ENCODE measurements around the gene PGA4. TPM values are rescaled to one million over a fixed set of nuclear protein-coding genes. Genes with fewer than 3 reads are reported as not detected.
"Not testable (repeated sequence)": the region's sequence is repeated elsewhere in the genome, so short reads cannot be mapped to it uniquely, and the experiment has no call there.

Gene PGA4
- total RNA-seq, 1 experiment from 2014 or later = not detected

GRCh38 chr11:61198948-61199523, 23.1 kb upstream of the PGA4 start:
- Histone ChIP-seq H3K4me3 (no peak overlapping the region), H3K36me3 (no peaks in the 10 kb centered on the region), H3K27me3 (no peaks in the 10 kb centered on the region), H3K9me3 (no peaks in the 10 kb centered on the region)
- no peak for DNase-seq

- Histone ChIP-seq H3K9me3 (no peaks in the 10 kb centered on the region), H3K4me3 (no peak overlapping the region), H3K36me3 (no peaks in the 10 kb centered on the region), H3K27me3 (no peaks in the 10 kb centered on the region)
- DNase-seq = no peak
Observed at GRCh38 chr11:61201476-61201875, 20.7 kb upstream of the PGA4 start.

GRCh38 chr11:61202950-61203746, 19.0 kb upstream of the PGA4 start, which contains the start of gene PGA3:
Gene PGA3 (plus strand): TSS chr11:61203515. CDS start chr11:61203565, 50 bp downstream.
- H3K9me3 ChIP-seq, H3K36me3 ChIP-seq, DNase-seq, H3K4me3 ChIP-seq, H3K27me3 ChIP-seq: not testable (repeated sequence)

- H3K27me3 ChIP-seq, H3K4me3 ChIP-seq, H3K36me3 ChIP-seq, H3K9me3 ChIP-seq, DNase-seq: not testable (repeated sequence)
Observed at GRCh38 chr11:61203873-61204272, 18.3 kb upstream of the PGA4 start.

- not testable (repeated sequence) for H3K27me3 ChIP-seq, H3K36me3 ChIP-seq, H3K9me3 ChIP-seq, DNase-seq, H3K4me3 ChIP-seq
Observed at GRCh38 chr11:61204502-61205059, 17.6 kb upstream of the PGA4 start.

- DNase-seq, H3K4me3 ChIP-seq, H3K9me3 ChIP-seq, H3K27me3 ChIP-seq, H3K36me3 ChIP-seq: not testable (repeated sequence)
Observed at GRCh38 chr11:61207636-61208310, 14.4 kb upstream of the PGA4 start.

GRCh38 chr11:61210629-61211028, 11.5 kb upstream of the PGA4 start:
- H3K4me3 ChIP-seq, H3K9me3 ChIP-seq, H3K36me3 ChIP-seq, H3K27me3 ChIP-seq, DNase-seq: not testable (repeated sequence)

GRCh38 chr11:61211327-61211952, 10.7 kb upstream of the PGA4 start:
- not testable (repeated sequence) for H3K36me3 ChIP-seq, H3K9me3 ChIP-seq

GRCh38 chr11:61212202-61212601, 9.9 kb upstream of the PGA4 start:
- not testable (repeated sequence) for H3K27me3 ChIP-seq, H3K9me3 ChIP-seq, H3K4me3 ChIP-seq, DNase-seq, H3K36me3 ChIP-seq

More at GRCh38 chr11:61211327-61211952, 10.7 kb upstream of the PGA4 start:
- H3K4me3 ChIP-seq, DNase-seq, H3K27me3 ChIP-seq: not testable (repeated sequence)

- H3K27me3 ChIP-seq, H3K9me3 ChIP-seq, H3K4me3 ChIP-seq, H3K36me3 ChIP-seq, DNase-seq: not testable (repeated sequence)
Observed at GRCh38 chr11:61213711-61214324, 8.3 kb upstream of the PGA4 start.

- not testable (repeated sequence) for DNase-seq, H3K27me3 ChIP-seq, H3K9me3 ChIP-seq, H3K36me3 ChIP-seq, H3K4me3 ChIP-seq
Observed at GRCh38 chr11:61218306-61218705, 3.8 kb upstream of the PGA4 start.

GRCh38 chr11:61219016-61219415, 3.1 kb upstream of the PGA4 start:
- not testable (repeated sequence) for H3K36me3 ChIP-seq, DNase-seq, H3K4me3 ChIP-seq

GRCh38 chr11:61222692-61223091, 545 bp downstream of the PGA4 start:
- not testable (repeated sequence) for H3K27me3 ChIP-seq, H3K4me3 ChIP-seq, H3K36me3 ChIP-seq, H3K9me3 ChIP-seq, DNase-seq

More at GRCh38 chr11:61219016-61219415, 3.1 kb upstream of the PGA4 start:
- H3K9me3 ChIP-seq, H3K27me3 ChIP-seq: not testable (repeated sequence)

GRCh38 chr11:61226457-61227137, 4.5 kb downstream of the PGA4 start:
- not testable (repeated sequence) for H3K9me3 ChIP-seq, DNase-seq, H3K27me3 ChIP-seq, H3K36me3 ChIP-seq, H3K4me3 ChIP-seq

GRCh38 chr11:61229458-61229857, 7.3 kb downstream of the PGA4 start:
- not testable (repeated sequence) for H3K36me3 ChIP-seq, H3K9me3 ChIP-seq, H3K4me3 ChIP-seq, H3K27me3 ChIP-seq, DNase-seq

GRCh38 chr11:61231033-61231432, 8.9 kb downstream of the PGA4 start:
- H3K9me3 ChIP-seq, H3K36me3 ChIP-seq, H3K4me3 ChIP-seq, H3K27me3 ChIP-seq, DNase-seq: not testable (repeated sequence)

Measured in MG63 (cell line).